Kidney epithelial cell (primary cell): Measurements from ENCODE around the gene NR1I3. TPM values are rescaled to one million over a fixed set of nuclear protein-coding genes. Genes with fewer than 3 reads are reported as not detected.

Experiments
- DNase-seq: peaks from one replicate; pipeline ENCODE4 v3.0.0-alpha.2; 2010; ENCODE audit warnings: low read depth
- H3K27me3 ChIP-seq: 2 replicates; pipeline ENCODE4 v1.6.0; 2011; ENCODE audit warnings: low read length; ENCODE audit not compliant: control insufficient read depth, insufficient read depth
- H3K36me3 ChIP-seq: 2 replicates; pipeline ENCODE4 v1.5.1; 2011; ENCODE audit warnings: low read length; ENCODE audit not compliant: control insufficient read depth, insufficient read depth
- H3K4me3 ChIP-seq: 2 replicates; pipeline ENCODE4 v1.5.1; 2011; ENCODE audit warnings: low read depth, mild to moderate bottlenecking, control low read depth, low read length
- CTCF ChIP-seq: IDR thresholded peaks from 2 replicates; pipeline ENCODE4 v1.5.1; 2011; ENCODE audit warnings: mild to moderate bottlenecking, moderate library complexity, low read length, control low read depth, inconsistent platforms; ENCODE audit not compliant: insufficient read depth, poor library complexity, severe bottlenecking
- total RNA-seq: library from RNA; depleted of rRNA; stranded (reverse); fragments of >200 nt; gene quantifications from 2 replicates; pipeline ENCODE4 v1.2.3, GENCODE V29; 2015

NR1I3 gene
- total RNA-seq, 1 donor from 2014 or later: not detected

GRCh38 chr1:161223805-161224694 is 14.0 kb downstream of the NR1I3 start:
- DNase-seq: no peak
- no peaks in the 10 kb centered on the region for H3K27me3 ChIP-seq
- no peak overlapping the region for H3K4me3 ChIP-seq
- TF ChIP-seq CTCF: no peak
- H3K36me3 ChIP-seq: no peaks in the 10 kb centered on the region

GRCh38 chr1:161222175-161223019 is 15.6 kb downstream of the NR1I3 start:
- TF ChIP-seq CTCF: no peak
- Histone ChIP-seq H3K36me3 (no peaks in the 10 kb centered on the region), H3K27me3 (no peaks in the 10 kb centered on the region), H3K4me3 (no peak overlapping the region)
- no peak for DNase-seq

DNA sequence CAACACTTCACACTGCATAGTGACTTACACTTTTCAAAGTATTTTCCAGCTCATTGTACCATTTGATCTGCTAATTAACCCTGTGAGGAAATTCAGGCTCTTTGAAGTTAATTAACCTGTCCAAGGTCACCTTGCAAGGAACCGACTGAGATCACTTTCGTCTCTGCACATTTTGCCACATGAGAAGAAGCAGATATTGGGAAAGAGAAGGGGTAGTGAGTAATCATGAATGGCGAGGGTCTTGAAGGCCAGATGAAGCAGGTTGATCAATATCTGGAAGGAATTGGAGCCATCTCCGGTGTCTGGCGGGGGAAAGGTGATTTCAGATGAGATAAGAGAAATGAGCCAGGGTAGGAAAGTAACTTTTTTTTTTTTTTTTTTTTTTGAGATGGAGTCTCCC is 18.0 kb downstream of the NR1I3 start:
- TF ChIP-seq CTCF: no peak
- Histone ChIP-seq H3K36me3 (no peaks in the 10 kb centered on the region), H3K4me3 (no peak overlapping the region), H3K27me3 (no peaks in the 10 kb centered on the region)
- no peak for DNase-seq

GRCh38 chr1:161219078-161219892 is 18.7 kb downstream of the NR1I3 start:
- no peak for TF ChIP-seq CTCF
- no peak overlapping the region for H3K4me3 ChIP-seq
- no peaks in the 10 kb centered on the region for H3K36me3 ChIP-seq
- H3K27me3 ChIP-seq: no peaks in the 10 kb centered on the region
- no peak for DNase-seq

DNA sequence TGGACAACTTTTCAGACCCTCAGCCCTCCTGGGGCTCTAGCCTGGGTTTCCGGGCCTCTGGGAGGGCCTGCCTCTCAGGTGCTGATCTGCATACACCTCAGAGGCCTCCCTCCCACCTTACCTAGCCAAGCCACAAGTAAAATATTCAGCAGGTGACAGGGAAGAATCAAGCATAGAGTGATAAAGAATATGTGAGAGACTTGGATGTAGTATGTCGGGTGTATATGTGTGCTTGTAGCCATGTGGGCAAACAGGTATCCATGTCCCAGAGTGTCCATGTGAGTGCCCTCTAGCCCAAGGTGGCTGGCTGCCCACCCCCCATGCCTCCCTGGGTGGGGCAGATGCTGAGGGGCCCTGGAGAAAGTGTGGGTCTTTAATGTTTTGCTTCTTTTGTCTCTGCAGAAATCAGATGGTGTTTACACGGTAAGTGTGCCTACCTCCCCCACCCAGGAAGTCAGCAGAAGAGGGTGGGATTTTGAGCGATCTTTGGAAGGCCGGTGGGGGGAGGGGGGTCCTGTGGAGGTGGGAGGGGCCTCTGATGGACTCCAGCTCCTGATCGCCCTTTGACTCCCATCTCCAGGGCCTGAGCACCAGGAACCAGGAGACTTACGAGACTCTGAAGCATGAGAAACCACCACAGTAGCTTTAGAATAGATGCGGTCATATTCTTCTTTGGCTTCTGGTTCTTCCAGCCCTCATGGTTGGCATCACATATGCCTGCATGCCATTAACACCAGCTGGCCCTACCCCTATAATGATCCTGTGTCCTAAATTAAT is 19.5 kb downstream of the NR1I3 start:
- H3K4me3 ChIP-seq: no peak overlapping the region
- no peak for TF ChIP-seq CTCF
- H3K27me3 ChIP-seq: no peaks in the 10 kb centered on the region

More for the DNA sequence above, 19.5 kb downstream of the NR1I3 start:
- DNase-seq: no peak
- no peaks in the 10 kb centered on the region for H3K36me3 ChIP-seq
